Lower lobe of right lung (tissue), 2 donors: ENCODE results near the gene DYNC1H1. TPM values are rescaled to one million over a fixed set of nuclear protein-coding genes. Genes with fewer than 3 reads are reported as not detected.

ENCODE experiments used
- ATAC-seq, 2 donors: fragments of 200-7000 bp; cut with Tn5 transposase; one replicate each; pipeline ENCODE4 v1.9.1; 2020 to 2022; ENCODE audit warnings: mild to moderate bottlenecking in 2 of 2, moderate library complexity in 2 of 2
- DNase-seq: peaks from one replicate; pipeline ENCODE4 v3.0.0-alpha.2; 2020
- H3K27ac ChIP-seq: fragments of 200-600 bp; one replicate; pipeline ENCODE4 v1.8.0; 2022
- H3K27me3 ChIP-seq: fragments of 200-600 bp; one replicate; pipeline ENCODE4 v1.8.0; 2022; ENCODE audit warnings: low read depth
- H3K36me3 ChIP-seq: fragments of 200-600 bp; one replicate; pipeline ENCODE4 v1.8.0; 2022; ENCODE audit warnings: mild to moderate bottlenecking
- H3K4me1 ChIP-seq: fragments of 200-600 bp; one replicate; pipeline ENCODE4 v1.8.0; 2022
- H3K4me3 ChIP-seq: fragments of 200-600 bp; one replicate; pipeline ENCODE4 v1.8.0; 2022; ENCODE audit warnings: mild to moderate bottlenecking
- H3K9me3 ChIP-seq: fragments of 200-600 bp; one replicate; pipeline ENCODE4 v1.8.0; 2022
- intact Hi-C: fragments of 100-400 bp; cut with DNase I; formaldehyde crosslinking; loops from one replicate; pipeline ENCODE4 v1.11.0; 2022
- total RNA-seq: library from RNA; stranded (reverse); fragmentation: NEBNext Ultra II Directional; extraction: Animal tissue kit (Norgen Biotek cat#: 25700); gene quantifications from one replicate; pipeline ENCODE4 v1.2.1, GENCODE V29; 2021
- TF ChIP-seq, protein P1 (sequence below): fragments of 200-600 bp; IDR thresholded peaks from one replicate; pipeline ENCODE4 v1.8.0; 2022; ENCODE audit warnings: antibody characterized with exemption, mild to moderate bottlenecking
- donor health status: DM: no; HTN: yes; CAD: no; lungs with severe emphysema.

DYNC1H1 gene
- total RNA-seq, 1 donor from 2014 or later, result 437 TPM

DNA sequence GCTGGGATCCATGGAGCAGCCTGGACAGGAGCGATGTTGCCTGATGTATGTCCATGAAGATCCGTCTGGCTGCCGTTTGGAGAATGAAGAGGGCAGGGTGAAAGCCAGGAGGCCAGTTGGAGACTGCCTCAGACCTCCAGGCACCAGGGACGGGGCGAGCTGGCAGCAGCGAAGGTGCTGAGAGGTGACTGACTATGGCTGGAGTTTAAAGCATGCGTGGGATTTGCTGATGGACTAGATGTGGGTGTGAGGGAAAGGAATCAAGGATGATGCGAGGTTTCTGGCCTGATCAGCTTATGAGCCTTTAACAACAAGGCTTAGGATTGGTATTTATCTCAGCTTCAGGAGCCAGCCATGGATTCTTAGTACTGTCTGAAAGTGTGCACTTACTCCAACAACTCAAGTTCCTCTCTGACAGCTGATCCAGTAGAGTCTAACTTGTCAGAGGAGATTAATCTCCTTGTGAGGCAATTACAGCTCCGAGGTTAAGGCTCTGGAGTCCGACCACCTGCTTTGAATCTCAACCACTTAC, 49.4 kb downstream of the DYNC1H1 start:
- no peak for DNase-seq
- no peaks in the 10 kb centered on the region for H3K4me1 ChIP-seq
- peaks cover 100% of the 10 kb centered on the region for H3K36me3 ChIP-seq
- H3K27me3 ChIP-seq, result no peaks in the 10 kb centered on the region
- TF ChIP-seq, protein P1, sequence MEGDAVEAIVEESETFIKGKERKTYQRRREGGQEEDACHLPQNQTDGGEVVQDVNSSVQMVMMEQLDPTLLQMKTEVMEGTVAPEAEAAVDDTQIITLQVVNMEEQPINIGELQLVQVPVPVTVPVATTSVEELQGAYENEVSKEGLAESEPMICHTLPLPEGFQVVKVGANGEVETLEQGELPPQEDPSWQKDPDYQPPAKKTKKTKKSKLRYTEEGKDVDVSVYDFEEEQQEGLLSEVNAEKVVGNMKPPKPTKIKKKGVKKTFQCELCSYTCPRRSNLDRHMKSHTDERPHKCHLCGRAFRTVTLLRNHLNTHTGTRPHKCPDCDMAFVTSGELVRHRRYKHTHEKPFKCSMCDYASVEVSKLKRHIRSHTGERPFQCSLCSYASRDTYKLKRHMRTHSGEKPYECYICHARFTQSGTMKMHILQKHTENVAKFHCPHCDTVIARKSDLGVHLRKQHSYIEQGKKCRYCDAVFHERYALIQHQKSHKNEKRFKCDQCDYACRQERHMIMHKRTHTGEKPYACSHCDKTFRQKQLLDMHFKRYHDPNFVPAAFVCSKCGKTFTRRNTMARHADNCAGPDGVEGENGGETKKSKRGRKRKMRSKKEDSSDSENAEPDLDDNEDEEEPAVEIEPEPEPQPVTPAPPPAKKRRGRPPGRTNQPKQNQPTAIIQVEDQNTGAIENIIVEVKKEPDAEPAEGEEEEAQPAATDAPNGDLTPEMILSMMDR, result no peak
- H3K27ac ChIP-seq, result no peak overlapping the region
- no peak overlapping the region for H3K4me3 ChIP-seq
- no peak for ATAC-seq
- intact Hi-C loops, result no loop called here
- no peaks in the 10 kb centered on the region for H3K9me3 ChIP-seq

DNA sequence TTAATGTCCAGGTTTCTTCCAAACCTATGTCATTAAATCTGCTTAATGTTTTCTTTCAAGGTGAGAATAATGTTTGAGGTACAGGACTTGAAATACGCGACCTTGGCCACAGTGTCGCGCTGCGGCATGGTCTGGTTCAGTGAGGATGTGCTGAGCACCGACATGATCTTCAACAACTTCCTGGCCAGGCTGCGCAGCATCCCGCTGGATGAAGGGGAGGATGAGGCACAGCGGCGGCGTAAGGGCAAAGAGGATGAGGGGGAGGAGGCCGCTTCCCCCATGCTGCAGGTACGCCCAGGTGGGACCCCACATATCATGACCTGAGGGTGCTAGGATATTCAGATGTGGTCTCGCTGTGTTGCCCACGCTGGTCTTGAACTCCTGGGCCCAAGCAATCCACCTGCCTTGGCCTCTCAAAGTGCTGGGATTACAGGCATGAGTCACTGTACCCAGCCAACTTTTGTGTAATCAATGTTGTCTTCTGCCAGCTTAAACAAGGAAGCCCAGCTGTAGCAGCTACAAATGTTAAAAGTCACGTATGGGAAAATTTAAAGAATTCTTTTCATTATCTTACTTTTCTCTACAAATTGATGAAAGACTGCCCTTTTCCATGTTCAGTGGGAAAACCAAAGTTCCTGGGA, 50.8 kb downstream of the DYNC1H1 start:
- Histone ChIP-seq H3K27me3 (no peaks in the 10 kb centered on the region), H3K4me1 (no peaks in the 10 kb centered on the region), H3K4me3 (no peak overlapping the region), H3K36me3 (peaks cover 100% of the 10 kb centered on the region), H3K27ac (no peak overlapping the region), H3K9me3 (no peaks in the 10 kb centered on the region)
- TF ChIP-seq, protein P1, result no peak
- ATAC-seq, result no peak
- no peak for DNase-seq
- intact Hi-C loops, result no loop called here

DNA sequence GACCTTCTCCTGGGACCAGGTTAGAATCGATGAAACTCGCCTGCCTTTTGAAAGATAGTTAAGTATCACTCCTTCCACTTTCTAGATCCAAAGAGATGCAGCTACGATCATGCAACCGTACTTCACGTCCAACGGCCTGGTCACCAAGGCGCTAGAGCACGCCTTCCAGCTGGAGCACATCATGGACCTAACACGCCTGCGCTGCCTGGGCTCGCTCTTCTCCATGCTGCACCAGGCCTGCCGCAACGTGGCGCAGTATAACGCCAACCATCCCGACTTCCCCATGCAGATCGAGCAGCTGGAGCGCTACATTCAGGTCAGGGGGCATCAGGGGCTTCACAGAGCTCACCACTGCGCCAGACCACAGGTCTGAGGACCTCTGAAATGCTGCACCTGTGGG, 51.4 kb downstream of the DYNC1H1 start:
- TF ChIP-seq, protein P1, result no peak
- ATAC-seq, result no peak
- no peak for DNase-seq
- H3K27ac ChIP-seq, result no peak overlapping the region
- no peak overlapping the region for H3K4me3 ChIP-seq
- no peaks in the 10 kb centered on the region for H3K9me3 ChIP-seq
- H3K27me3 ChIP-seq, result no peaks in the 10 kb centered on the region
- no peaks in the 10 kb centered on the region for H3K4me1 ChIP-seq
- H3K36me3 ChIP-seq, result peaks cover 100% of the 10 kb centered on the region
- intact Hi-C loops, result no loop called here

DNA sequence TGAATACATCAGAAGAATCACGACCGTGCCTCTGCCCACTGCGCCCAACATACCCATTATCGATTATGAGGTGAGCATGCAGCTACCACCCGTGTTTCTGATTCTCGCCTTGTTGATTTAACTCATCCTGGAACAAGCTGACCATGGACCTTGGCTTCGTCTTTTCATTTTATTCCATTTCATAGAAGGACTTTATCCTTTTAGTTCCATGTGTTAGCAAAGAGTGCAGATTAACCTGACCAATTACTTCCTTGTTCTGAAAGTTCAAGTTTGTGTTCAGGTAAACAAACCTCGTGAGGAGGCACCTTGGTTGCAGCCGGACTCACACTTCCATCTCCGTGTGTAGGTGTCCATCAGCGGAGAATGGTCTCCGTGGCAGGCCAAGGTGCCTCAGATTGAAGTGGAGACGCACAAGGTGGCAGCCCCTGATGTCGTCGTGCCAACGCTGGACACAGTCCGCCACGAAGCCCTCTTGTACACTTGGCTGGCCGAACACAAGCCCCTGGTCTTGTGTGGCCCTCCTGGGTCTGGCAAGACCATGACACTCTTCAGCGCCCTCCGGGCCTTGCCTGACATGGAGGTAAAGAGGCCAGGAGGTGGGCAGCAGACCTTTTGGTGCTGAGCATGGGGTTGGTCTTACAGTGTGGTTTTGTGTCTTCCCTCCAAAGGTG, 52.2 kb downstream of the DYNC1H1 start:
- Histone ChIP-seq H3K9me3 (no peaks in the 10 kb centered on the region), H3K36me3 (peaks cover 100% of the 10 kb centered on the region), H3K27me3 (no peaks in the 10 kb centered on the region), H3K4me3 (no peak overlapping the region), H3K4me1 (no peaks in the 10 kb centered on the region), H3K27ac (no peak overlapping the region)
- DNase-seq (no peak), ATAC-seq (no peak)
- intact Hi-C loops, result no loop called here
- TF ChIP-seq, protein P1, result no peak

DNA sequence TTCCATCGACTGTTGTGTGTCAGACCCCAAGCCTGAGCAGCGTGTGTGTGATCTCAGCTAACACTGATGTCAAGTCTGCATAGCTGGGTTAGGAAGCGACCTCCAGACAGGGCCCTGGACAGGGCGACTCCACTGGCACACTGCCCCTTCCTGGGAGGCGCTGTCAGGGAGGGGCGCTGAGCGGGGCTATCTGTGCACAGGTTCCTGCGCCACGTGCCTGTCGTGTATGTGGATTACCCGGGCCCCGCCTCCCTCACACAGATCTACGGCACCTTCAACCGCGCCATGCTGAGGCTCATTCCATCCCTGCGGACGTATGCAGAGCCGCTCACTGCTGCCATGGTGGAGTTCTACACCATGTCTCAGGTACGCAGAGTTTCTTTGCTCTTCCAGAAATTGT, 53.9 kb downstream of the DYNC1H1 start:
- TF ChIP-seq, protein P1, result no peak
- ATAC-seq (peak in 1 of 2 donors; percentile 13), DNase-seq (no peak)
- no peaks in the 10 kb centered on the region for H3K27me3 ChIP-seq
- intact Hi-C loops, result no loop called here
- no peak overlapping the region for H3K27ac ChIP-seq
- H3K36me3 ChIP-seq, result peaks cover 100% of the 10 kb centered on the region
- H3K4me3 ChIP-seq, result no peak overlapping the region
- H3K9me3 ChIP-seq, result no peaks in the 10 kb centered on the region
- no peaks in the 10 kb centered on the region for H3K4me1 ChIP-seq
